Cardiac septum (tissue), 1 donor: ENCODE data around the gene FAM72D. TPM values are rescaled to one million over a fixed set of nuclear protein-coding genes. Genes with fewer than 3 reads are reported as not detected.
"Not testable (repeated sequence)": the region's sequence is repeated elsewhere in the genome, so short reads cannot be mapped to it uniquely, and the experiment has no call there.

Experiments used
- DNase-seq: peaks from one replicate; pipeline ENCODE4 v3.0.0-alpha.2; 2020; ENCODE audit warnings: low spot score
- intact Hi-C: fragments of 100-400 bp; cut with DNase I; formaldehyde crosslinking; loops from one replicate; pipeline ENCODE4 v1.14.0; 2022
- long read RNA-seq: library from polyadenylated mRNA; unstranded; transcript quantifications from one replicate; pipeline ENCODE4 v2.0.0, GENCODE V29; 2021
- total RNA-seq: library from RNA; stranded (reverse); fragmentation: NEBNext Ultra II Directional; extraction: Animal tissue kit (Norgen Biotek cat#: 25700); gene quantifications from one replicate; pipeline ENCODE4 v1.2.1, GENCODE V29; 2021
- donor health status: DM: no; HTN: no; CAD: no.

Gene FAM72D
- total RNA-seq: not detected
- long read RNA-seq: 0 reads

GRCh38 chr1:145095284-145096057 is at the start of gene FAM72D, which contains the start of gene SRGAP2B:
Gene FAM72D, plus strand, starts transcription at chr1:145095974. Its CDS starts 874 bp downstream, at chr1:145096848.
Gene SRGAP2B, minus strand, starts transcription at chr1:145095328. Its CDS starts 2,427 bp downstream, at chr1:145092901.
- DNase-seq, intact Hi-C loops: not testable (repeated sequence)

DNA sequence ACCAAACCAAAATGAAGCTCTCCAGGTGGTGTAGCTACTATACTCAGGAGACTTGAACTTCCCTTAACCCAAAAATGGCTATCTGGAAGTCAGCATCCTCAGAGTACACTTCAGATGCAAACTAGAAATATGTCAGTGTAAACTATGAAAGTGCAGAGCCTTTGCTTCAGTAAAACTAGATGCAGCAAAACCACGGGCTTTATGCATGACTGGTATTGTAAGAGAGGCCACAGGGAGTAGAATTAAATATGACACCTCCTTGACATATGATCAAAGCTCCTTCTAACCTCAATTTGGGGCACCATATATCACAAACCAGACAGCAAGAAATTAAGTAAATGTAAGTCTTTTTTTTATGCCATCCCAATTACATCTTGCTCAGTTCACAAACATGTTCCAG is 48.2 kb upstream of the FAM72D start:
- DNase-seq, intact Hi-C loops: not testable (repeated sequence)

DNA sequence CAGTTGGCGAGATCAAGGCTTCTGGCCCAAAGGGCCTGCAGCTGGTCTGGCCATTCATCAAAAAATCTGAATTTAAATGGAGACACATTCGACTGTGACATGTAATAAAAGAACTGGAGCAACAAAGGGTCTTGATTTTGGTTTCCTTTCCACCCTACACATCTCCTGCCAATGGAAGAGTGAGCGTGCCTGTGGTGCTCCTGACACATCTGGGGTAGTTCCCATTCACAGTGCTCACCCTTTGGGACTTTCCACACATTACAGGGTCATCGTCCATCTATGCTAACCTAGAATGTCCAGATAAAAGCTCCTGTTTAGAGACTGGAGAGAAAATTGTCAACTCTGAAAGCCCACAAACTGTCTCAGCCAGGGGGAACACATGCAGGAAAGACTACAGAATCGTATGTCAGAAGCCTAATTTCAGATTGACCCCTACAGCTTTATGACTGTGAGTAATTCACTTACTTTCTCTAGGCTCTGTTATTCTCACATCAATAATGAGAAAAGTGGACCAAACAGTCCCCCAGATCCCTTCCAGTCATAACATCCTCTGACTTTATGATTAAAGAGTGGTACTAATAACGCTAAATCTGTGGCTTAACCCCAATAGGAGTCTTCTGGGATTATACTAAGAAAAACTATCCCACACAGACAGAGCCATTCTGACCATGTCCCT is 47.5 kb upstream of the FAM72D start:
- intact Hi-C loops, DNase-seq: not testable (repeated sequence)

- intact Hi-C loops, DNase-seq: not testable (repeated sequence)
These were observed 43.6 kb upstream of the FAM72D start for GRCh38 chr1:145052019-145052776.

DNA sequence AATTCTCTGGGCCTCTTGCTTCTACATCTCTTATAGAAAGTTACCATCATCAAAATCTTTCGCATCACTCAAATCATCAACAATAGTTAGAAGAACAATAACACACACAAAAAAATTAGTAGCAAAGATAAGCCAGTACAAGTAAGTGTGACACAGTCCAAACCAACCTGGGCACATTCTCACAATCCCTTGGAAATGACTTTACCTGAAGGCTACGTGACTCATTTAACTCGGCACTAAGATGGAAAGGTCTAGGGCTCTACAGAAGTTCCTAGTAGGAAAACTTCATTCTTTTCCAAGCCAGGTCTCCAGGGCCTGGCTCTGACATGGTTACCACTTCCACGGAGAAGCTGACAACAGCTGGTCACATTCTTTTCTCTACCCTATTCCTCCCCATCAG is 42.3 kb upstream of the FAM72D start:
- intact Hi-C loops, DNase-seq: not testable (repeated sequence)

DNA sequence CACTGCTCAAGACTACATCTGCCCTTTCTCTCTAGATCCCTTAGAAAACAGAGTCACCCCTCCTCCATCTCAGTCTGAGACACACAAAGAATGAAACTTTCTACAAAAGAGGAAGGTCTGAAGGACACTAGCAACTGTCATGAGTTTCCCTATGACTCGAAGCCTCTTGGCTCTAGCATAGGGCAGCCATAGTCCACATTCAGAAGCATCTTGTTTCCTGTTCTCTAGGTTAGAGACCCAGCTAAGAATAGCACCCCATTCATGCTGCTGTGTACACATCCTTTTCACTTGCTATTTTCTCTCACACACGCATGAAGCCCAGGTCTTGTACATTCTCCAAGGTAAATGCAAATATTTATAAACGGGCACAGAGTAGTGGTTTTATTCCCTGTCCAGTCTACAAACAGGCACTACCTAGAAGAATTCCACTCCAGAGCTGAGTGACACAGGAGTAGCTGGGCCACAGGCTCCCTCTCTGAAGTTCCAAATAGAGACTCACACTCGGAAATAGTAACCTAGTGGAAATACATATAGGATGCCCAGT is 40.5 kb upstream of the FAM72D start:
- intact Hi-C loops, DNase-seq: not testable (repeated sequence)

- intact Hi-C loops, DNase-seq: not testable (repeated sequence)
These were observed 37.6 kb upstream of the FAM72D start for GRCh38 chr1:145058184-145058583.

GRCh38 chr1:145063285-145063684 is 32.5 kb upstream of the FAM72D start:
- DNase-seq, intact Hi-C loops: not testable (repeated sequence)

DNA sequence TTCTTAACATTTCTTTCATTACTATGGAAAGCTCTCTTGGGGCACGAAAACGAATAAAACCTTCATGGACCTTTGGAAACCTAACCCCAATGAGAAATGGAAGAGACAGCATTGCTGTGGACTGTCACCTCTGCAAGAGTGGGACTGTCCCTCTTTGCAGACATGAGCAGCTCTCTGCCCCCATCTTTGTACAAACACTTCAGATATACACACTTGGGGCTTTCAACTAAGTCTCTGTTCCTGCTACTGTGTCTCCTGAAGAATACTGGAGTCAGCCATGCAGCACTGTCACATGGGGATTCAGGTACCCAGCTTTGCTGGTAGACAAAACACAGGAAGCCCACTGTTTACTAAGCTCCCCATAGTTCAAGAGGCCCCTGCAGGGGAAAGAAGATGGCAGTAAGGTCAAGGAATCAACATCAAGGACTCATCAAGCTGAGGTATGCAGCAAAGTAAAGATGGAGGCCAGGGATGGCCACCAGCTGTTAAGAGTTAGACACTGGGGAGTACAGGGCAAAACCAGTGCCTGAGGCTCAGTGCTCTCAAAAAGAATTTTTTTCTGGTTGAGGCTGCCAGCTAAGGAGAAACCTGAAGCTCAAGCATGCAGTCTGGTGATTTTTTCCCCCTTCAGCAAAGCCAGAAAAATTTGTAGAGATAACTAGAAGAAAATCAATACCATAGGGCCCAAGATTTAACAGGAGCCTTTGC is 31.7 kb upstream of the FAM72D start:
- DNase-seq, intact Hi-C loops: not testable (repeated sequence)

GRCh38 chr1:145065194-145065826 is 30.5 kb upstream of the FAM72D start:
- intact Hi-C loops, DNase-seq: not testable (repeated sequence)

GRCh38 chr1:145066486-145066885 is 29.3 kb upstream of the FAM72D start:
- intact Hi-C loops, DNase-seq: not testable (repeated sequence)

- intact Hi-C loops: not testable (repeated sequence)
These were observed 24.2 kb upstream of the FAM72D start for GRCh38 chr1:145071569-145071968.

GRCh38 chr1:145074021-145074559 is 21.7 kb upstream of the FAM72D start:
- DNase-seq, intact Hi-C loops: not testable (repeated sequence)

More at GRCh38 chr1:145071569-145071968, 24.2 kb upstream of the FAM72D start:
- not testable (repeated sequence) for DNase-seq

DNA sequence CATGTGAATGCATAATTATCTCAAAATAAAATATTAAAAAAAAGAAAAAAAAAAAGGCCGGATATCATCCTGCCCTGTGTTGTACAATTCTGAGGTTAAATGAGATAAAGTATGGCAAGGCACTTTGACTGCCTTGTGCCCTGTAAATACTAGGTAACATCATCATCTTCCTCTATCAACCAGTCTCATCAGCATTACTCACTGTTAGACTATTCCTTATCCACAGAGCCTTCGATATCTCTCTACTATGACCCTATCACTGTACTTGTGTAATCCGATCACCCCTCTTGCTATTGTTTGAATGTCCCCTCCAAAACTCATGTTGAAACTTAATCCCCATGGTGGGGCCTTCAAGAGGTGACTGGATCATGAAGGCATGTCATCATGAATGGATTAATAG is 18.9 kb upstream of the FAM72D start:
- intact Hi-C loops, DNase-seq: not testable (repeated sequence)

DNA sequence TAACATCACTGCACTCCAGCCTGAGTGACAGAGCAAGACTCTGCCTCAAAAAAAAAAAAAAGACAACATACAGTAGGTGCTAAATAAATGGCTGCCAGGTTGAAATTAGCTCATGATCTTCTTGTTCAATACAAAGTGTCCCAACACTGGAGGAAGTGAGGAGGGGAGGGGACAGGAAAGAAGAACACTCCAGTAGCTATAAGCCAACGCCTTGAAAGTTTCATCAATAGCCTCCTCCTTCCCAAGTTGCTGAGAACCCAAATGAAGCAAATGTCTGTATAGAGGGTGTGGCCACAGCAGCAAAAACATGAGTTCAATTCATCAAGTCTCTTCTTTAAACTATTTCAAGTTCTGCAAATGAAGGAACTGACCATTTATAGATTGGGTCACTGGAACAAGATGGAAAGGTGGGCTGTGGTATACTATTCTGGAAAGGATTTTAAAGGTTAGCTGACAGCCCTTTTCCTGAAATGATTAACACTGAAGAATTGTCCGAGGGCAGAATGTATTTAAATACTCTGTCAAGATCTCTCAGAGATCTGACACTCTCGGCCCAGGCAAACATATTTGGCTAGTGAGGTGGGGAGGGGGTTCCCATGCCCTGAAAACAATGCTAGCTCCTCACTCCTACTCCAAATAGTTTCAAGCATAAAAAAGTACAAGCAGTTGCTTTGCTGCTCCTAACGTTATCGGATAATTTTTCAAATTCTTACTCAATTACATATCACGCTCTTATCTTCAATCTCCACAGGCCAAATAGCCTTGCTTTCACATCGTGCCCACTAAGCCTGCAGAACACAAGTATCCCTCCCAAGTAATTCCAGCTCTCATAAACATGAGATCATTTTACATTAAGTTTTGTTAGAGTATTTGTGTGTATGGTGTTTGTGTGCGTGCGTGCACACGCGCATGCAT is 17.6 kb upstream of the FAM72D start:
- intact Hi-C loops, DNase-seq: not testable (repeated sequence)

GRCh38 chr1:145078787-145079370 is 16.9 kb upstream of the FAM72D start:
- DNase-seq, intact Hi-C loops: not testable (repeated sequence)

DNA sequence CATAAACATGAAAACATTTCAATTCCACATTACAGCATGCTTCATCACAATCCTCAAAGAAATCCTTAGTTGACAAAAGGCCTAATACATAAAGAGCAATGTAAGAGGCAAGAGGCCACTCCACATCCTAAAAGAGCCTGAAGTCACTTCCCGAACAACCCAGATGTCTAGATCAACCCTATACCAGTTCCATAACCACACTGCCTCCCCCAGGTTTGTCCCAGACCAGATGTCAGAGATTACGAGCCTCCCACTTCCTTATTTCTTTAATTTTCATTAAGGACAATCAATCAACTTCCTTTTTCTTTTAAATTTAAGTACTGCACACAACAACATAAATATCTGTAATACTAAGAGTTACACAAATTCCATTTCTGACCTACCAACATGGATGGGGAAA is 16.0 kb upstream of the FAM72D start:
- intact Hi-C loops: not testable (repeated sequence)

More for the DNA sequence above, 16.0 kb upstream of the FAM72D start:
- not testable (repeated sequence) for DNase-seq
